PFSK-1 (cell line): ENCODE data around the gene KLK11.

Source experiments
- FOXP2 ChIP-seq: optimal IDR thresholded peaks from 2 replicates; pipeline ENCODE3; 2011; ENCODE audit warnings: borderline replicate concordance, control low read depth, inconsistent platforms; ENCODE audit not compliant: insufficient read depth; ENCODE audit errors: extremely low read length, extremely low read depth
- POLR2AphosphoS5 ChIP-seq: IDR thresholded peaks from 2 replicates; pipeline ENCODE4 v1.6.1; 2012; ENCODE audit warnings: low read depth, mild to moderate bottlenecking, control low read depth, low read length, moderate library complexity
- SIN3A ChIP-seq: IDR thresholded peaks from 2 replicates; pipeline ENCODE4 v1.6.1; 2012; ENCODE audit warnings: mild to moderate bottlenecking, low read length, moderate library complexity, borderline replicate concordance; ENCODE audit not compliant: insufficient read depth
- TAF1 ChIP-seq: IDR thresholded peaks from 2 replicates; pipeline ENCODE4 v1.6.1; 2012; ENCODE audit warnings: low read length, control low read depth, borderline replicate concordance; ENCODE audit not compliant: insufficient read depth
- TF ChIP-seq, protein P1 (sequence below), 2 experiments: IDR thresholded peaks; 2 replicates each; pipeline versions ENCODE4 v1.6.1 to v1.8.0; 2011 to 2012; ENCODE audit warnings: low read depth in 2 of 2, low read length in 2 of 2, control low read depth in 1 of 2, inconsistent platforms in 1 of 2, mild to moderate bottlenecking in 1 of 2, moderate library complexity in 1 of 2; ENCODE audit not compliant: insufficient read depth in 1 of 2

The KLK11 gene

DNA sequence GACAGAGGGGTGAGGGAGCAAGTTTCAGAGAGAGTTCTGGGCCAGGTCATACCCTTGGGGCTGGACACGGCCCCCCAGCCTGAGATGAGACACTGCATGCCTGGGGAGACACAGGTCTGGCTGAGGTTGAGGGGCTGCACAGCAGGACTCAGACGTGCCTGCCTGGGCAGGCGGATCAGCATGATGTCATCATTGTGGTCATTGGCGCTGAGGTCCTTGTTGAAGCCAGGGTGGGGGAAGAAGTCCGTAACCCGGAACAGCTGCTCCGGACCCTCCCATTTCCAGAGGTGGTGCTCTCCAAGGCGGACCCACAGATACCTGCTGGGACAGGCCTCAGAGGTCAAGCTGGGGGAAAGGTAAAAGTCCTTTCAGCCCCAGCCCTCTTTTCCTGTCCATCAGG is 20.0 kb downstream of the KLK11 start:
- no peak for TF ChIP-seq TAF1
- no peak for TF ChIP-seq POLR2AphosphoS5
- no peak for TF ChIP-seq SIN3A
- no peak for TF ChIP-seq FOXP2

GRCh38 chr19:51005248-51005647 is 21.2 kb downstream of the KLK11 start:
- TF ChIP-seq FOXP2 (no peak), TAF1 (no peak), SIN3A (no peak), POLR2AphosphoS5 (no peak)
- TF ChIP-seq, protein P1, sequence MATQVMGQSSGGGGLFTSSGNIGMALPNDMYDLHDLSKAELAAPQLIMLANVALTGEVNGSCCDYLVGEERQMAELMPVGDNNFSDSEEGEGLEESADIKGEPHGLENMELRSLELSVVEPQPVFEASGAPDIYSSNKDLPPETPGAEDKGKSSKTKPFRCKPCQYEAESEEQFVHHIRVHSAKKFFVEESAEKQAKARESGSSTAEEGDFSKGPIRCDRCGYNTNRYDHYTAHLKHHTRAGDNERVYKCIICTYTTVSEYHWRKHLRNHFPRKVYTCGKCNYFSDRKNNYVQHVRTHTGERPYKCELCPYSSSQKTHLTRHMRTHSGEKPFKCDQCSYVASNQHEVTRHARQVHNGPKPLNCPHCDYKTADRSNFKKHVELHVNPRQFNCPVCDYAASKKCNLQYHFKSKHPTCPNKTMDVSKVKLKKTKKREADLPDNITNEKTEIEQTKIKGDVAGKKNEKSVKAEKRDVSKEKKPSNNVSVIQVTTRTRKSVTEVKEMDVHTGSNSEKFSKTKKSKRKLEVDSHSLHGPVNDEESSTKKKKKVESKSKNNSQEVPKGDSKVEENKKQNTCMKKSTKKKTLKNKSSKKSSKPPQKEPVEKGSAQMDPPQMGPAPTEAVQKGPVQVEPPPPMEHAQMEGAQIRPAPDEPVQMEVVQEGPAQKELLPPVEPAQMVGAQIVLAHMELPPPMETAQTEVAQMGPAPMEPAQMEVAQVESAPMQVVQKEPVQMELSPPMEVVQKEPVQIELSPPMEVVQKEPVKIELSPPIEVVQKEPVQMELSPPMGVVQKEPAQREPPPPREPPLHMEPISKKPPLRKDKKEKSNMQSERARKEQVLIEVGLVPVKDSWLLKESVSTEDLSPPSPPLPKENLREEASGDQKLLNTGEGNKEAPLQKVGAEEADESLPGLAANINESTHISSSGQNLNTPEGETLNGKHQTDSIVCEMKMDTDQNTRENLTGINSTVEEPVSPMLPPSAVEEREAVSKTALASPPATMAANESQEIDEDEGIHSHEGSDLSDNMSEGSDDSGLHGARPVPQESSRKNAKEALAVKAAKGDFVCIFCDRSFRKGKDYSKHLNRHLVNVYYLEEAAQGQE (IDR thresholded peaks at IDR 0.05; ENCODE audit: insufficient read depth in 1 of 2, low read depth in 2 of 2, low read length in 2 of 2): no peak

DNA sequence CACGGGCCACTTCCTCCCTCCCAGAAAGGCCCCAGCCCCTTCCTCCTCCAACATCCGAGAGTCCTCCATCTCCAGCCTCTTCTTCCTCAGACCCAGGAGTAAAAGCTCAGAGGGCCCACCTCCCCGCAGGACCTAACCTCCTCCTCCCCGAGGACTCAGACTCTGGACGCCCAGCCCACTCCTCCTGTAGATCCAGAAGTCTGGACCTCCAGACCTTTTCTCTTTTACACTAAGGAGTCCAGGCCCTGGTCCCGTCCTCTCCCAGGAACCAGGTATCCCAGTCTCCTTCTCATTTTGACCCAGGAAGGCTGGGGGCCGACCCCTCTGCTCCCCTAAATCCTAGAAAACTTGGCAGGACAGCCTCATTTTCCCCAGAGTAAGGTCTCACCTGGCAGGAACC is 23.1 kb downstream of the KLK11 start:
- TF ChIP-seq, protein P1 (IDR thresholded peaks at IDR 0.05; ENCODE audit: insufficient read depth in 1 of 2, low read depth in 2 of 2, low read length in 2 of 2): no peak
- no peak for TF ChIP-seq POLR2AphosphoS5
- TF ChIP-seq SIN3A: no peak
- TF ChIP-seq TAF1: no peak
- TF ChIP-seq FOXP2: no peak

DNA sequence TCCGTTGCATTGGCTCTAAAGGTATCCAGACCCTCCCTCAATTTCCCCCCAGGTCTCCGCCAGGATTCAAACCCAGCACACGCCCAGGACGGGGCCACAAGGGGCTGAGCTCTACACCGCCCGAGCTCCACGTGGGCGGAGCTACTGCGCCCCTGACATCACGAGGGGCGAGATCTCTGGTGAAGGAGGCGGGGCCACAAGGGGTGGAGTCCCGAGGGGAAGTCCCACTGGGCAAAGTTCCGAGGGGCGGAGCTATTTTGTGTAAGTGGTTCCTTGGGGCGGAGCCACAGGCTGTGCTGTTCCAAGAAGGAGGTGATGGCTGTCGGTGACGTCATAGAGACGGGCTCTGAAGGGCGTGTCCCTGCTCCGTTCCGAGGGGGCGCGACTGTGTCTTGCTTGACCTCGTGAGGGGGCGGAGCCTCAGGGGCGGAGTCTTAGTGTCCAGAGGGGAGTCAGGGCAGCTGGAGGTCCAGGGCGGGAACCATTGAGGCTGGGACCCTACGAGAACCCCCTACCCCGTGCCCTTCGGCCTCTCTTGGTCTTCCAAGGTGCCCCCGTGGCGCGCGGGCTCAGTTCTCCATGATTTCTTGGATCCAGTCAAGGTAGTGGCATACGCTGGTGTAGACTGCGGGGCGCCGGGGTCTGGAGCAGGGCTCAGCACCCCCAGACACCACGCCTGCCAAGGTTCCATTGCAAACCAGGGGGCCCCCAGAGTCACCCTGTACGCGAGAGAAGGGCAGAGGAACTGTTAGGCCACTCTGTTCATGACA is 23.7 kb downstream of the KLK11 start:
- TF ChIP-seq POLR2AphosphoS5: no peak
- no peak for TF ChIP-seq SIN3A
- TF ChIP-seq, protein P1 (IDR thresholded peaks at IDR 0.05; ENCODE audit: insufficient read depth in 1 of 2, low read depth in 2 of 2, low read length in 2 of 2): no peak
- no peak for TF ChIP-seq TAF1
- TF ChIP-seq FOXP2: no peak

DNA sequence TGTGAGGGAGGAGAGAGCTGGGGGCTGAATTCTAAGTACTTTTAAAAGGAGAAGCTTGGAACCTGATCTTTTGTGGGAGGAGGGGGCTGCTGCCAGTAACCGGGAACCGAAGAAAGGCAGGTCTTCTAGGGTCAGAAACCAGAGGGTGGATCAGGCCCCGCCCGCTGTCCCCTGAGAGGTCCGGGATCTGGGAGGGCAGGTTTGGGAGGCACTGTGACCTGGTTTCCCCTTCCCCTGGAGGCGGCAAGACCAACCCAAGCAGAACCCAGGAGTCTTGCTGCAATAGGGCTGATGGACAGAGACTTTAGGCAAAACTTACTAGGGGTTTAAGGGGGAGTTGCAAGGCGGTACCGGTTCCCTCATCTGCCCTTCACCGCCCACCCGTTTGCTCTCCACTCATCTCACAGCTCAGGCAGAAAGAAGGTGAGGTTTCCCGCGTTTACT is 24.3 kb downstream of the KLK11 start:
- TF ChIP-seq FOXP2: no peak
- TF ChIP-seq POLR2AphosphoS5: no peak
- no peak for TF ChIP-seq TAF1
- no peak for TF ChIP-seq SIN3A
- TF ChIP-seq, protein P1 (IDR thresholded peaks at IDR 0.05; ENCODE audit: insufficient read depth in 1 of 2, low read depth in 2 of 2, low read length in 2 of 2): no peak
